Ishikawa (cell line): ENCODE data around the gene EEA1.

ENCODE experiments used
- CEBPB ChIP-seq: IDR thresholded peaks from 2 replicates; pipeline ENCODE4 v1.6.1; 2012
- CREB1 ChIP-seq: IDR thresholded peaks from 2 replicates; pipeline ENCODE4 v1.6.1; 2012; ENCODE audit warnings: low read depth
- EGR1 ChIP-seq: IDR thresholded peaks from 2 replicates; pipeline ENCODE4 v1.6.1; 2012
- EP300 ChIP-seq: IDR thresholded peaks from 2 replicates; pipeline ENCODE4 v1.6.1; 2012; ENCODE audit warnings: borderline replicate concordance
- FOXM1 ChIP-seq: IDR thresholded peaks from 2 replicates; pipeline ENCODE4 v1.6.1; 2012; ENCODE audit warnings: low read depth, borderline replicate concordance
- MAX ChIP-seq: IDR thresholded peaks from 2 replicates; pipeline ENCODE4 v1.6.1; 2012
- NFIC ChIP-seq: IDR thresholded peaks from 2 replicates; pipeline ENCODE4 v1.6.1; 2012
- RAD21 ChIP-seq: IDR thresholded peaks from 2 replicates; pipeline ENCODE4 v1.6.1; 2012; ENCODE audit warnings: low read depth
- REST ChIP-seq: IDR thresholded peaks from 2 replicates; pipeline ENCODE4 v1.6.1; 2012; ENCODE audit warnings: low read depth, mild to moderate bottlenecking
- TAF1 ChIP-seq: IDR thresholded peaks from 2 replicates; pipeline ENCODE4 v1.6.1; 2012; ENCODE audit warnings: low read depth, mild to moderate bottlenecking
- TCF12 ChIP-seq: IDR thresholded peaks from 2 replicates; pipeline ENCODE4 v1.6.1; 2012; ENCODE audit warnings: low read depth
- TEAD4 ChIP-seq: IDR thresholded peaks from 2 replicates; pipeline ENCODE4 v1.6.1; 2012
- USF1 ChIP-seq: IDR thresholded peaks from 2 replicates; pipeline ENCODE4 v1.6.1; 2012
- YY1 ChIP-seq: IDR thresholded peaks from 2 replicates; pipeline ENCODE4 v1.6.1; 2012; ENCODE audit warnings: low read depth
- ZBTB7A ChIP-seq: IDR thresholded peaks from 2 replicates; pipeline ENCODE4 v1.6.1; 2012; ENCODE audit warnings: low read depth

The EEA1 gene

DNA sequence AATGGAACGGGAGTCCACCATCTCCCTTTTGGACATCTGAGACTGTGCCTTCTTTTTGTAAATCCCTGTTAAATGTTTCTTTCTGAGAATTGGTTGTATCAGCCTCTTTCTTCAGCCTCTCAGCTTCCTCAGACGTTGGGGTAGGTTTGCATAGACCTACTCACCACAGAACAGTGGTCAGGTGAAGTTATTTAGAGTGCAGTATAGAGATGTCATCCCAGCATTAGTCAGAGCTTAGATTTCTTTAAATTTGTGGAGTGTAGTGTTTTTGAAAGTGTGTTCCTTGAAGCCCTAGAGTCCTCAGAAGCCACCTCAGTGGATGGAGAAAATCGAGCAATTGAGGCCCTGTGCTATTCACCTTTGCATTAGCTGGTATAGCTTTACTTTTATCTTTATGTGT lies 8.9 kb upstream of the EEA1 start:
- no peak for TF ChIP-seq TEAD4
- no peak for TF ChIP-seq YY1
- no peak for TF ChIP-seq RAD21
- TF ChIP-seq ZBTB7A: no peak
- no peak for TF ChIP-seq CREB1
- TF ChIP-seq TAF1: no peak
- no peak for TF ChIP-seq MAX
- no peak for TF ChIP-seq CEBPB
- no peak for TF ChIP-seq EGR1
- TF ChIP-seq FOXM1: no peak
- no peak for TF ChIP-seq TCF12
- TF ChIP-seq USF1: no peak
- no peak for TF ChIP-seq NFIC
- TF ChIP-seq EP300: no peak
- TF ChIP-seq REST: no peak

- TF ChIP-seq EP300: no peak
- no peak for TF ChIP-seq CEBPB
- TF ChIP-seq EGR1: no peak
- no peak for TF ChIP-seq ZBTB7A
- TF ChIP-seq YY1: no peak
- TF ChIP-seq RAD21: no peak
- TF ChIP-seq NFIC: no peak
- no peak for TF ChIP-seq MAX
- no peak for TF ChIP-seq TAF1
- TF ChIP-seq TEAD4: no peak
- no peak for TF ChIP-seq REST
Observed at GRCh38 chr12:92933606-92934005, 4.5 kb upstream of the EEA1 start.

GRCh38 chr12:92930421-92930820 lies 1.3 kb upstream of the EEA1 start:
- TF ChIP-seq TCF12: no peak
- no peak for TF ChIP-seq EP300
- TF ChIP-seq NFIC: no peak
- TF ChIP-seq MAX: no peak
- TF ChIP-seq REST: no peak
- no peak for TF ChIP-seq TEAD4
- TF ChIP-seq CREB1: no peak
- no peak for TF ChIP-seq RAD21

DNA sequence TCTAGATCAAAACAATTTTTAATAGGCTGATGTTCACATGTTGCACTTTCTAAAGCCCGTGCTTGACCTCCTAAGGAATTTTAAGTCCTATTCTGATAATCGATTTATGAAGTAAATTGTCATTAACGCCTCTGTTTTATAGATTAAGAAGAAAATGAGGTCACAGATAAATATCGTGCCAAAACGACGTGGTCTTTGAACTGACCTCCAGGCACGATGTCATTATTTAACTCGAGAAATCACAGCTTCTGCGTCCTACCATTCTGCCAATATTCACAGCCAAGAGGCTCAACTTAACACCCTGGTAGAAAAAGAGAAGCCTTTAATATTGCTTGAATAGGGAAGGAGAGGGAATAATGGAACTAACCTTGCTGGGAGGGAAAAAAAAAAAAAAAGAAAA lies 888 bp upstream of the EEA1 start:
- TF ChIP-seq TEAD4: no peak

DNA sequence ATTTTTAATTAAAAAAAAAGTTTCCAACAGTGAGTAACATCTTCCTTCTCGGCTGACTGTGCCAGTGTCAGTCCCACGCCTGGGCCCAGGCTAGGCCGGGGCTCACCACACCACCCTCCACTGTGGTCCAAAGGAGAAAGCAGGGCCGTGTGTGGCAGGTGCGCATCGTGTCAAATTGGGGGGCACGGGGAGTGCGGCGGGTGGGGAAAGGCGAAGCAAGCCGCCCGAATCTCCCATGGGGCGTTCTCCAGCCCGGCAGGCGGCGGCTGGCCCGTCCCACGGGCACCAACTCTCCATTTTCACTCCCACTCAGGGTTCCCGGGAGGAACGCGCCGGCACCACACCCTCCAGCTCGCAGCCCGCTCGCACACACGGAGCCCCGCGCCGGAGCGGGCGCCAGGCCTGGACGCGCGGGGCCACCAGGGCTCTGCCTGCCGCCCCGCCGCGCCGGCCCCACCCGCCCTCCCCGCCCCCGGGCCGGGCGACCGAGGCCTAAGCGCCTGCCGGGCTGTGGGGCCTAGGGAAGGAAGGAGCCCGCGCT lies 604 bp downstream of the EEA1 start:
- TF ChIP-seq EGR1: no peak
- TF ChIP-seq MAX: no peak
- TF ChIP-seq TEAD4: no peak
- TF ChIP-seq CREB1: no peak
- TF ChIP-seq REST: no peak
